ENCODE measurements around the gene CDC42BPB.

CDC42BPB gene

DNA sequence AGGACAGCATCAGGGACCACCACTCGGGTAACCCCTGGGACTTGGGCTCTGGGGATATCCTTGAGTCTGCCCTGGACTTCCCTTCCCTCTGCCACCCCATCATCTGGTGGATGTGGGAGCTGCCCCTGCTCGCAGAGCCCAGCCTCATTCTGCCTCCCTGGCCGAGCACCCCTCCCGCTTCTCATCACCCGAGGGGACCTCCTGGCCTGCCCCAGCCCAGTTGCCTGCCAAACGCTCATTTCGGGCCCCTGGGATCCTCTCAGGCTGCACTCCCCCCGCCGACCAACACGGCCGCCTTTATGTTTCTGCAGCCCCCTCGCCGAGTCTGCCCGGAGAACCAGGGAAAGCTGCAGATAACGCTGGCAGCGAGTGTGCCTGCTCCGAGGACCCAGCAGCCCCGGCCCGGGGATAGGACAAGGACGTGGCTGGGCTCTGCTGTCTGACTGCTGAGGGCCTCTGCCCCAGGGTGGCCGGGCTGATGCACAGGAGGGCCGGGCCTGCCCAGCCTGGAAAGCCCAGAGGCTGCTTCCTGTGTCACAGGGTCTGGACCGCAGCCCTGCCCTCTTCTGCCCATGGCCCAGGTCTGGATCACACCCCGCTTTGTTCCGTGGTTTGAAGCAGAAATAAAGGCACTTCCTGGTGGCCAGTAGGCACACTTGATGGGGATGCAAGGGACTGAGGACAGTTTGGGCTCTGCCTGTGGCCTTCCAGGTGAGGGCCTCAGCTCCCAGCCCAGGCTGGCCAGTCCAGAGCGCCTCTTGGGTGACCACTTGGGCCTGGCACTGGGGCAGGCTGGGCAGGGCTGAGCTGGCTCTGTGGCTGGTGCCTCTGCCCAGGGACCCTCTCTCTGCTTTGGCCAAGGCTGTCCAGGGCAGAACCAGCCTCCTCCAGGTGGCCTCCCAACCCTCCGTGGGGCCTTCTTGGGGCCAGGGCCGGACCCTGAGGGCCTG lies 32.3 kb upstream of the CDC42BPB start:
- no peak overlapping the region for H3K4me3 ChIP-seq (ENCODE audit: low read depth, low read length)
- no peak overlapping the region for H3K27ac ChIP-seq
- no peaks in the 10 kb centered on the region for H3K36me3 ChIP-seq (replicated peaks)
- in situ Hi-C loops (cut with HindIII; ENCODE audit: low pct_ligation_motif_present, low sequenced_read_pairs) = no loop called here
- DNase-seq = no peak
- H3K27me3 ChIP-seq (replicated peaks) = peaks cover 6% of the 10 kb centered on the region
- TF ChIP-seq CTCF (IDR thresholded peaks at IDR 0.05; ENCODE audit: low read depth, low read length, missing control alignments) = no peak

DNA sequence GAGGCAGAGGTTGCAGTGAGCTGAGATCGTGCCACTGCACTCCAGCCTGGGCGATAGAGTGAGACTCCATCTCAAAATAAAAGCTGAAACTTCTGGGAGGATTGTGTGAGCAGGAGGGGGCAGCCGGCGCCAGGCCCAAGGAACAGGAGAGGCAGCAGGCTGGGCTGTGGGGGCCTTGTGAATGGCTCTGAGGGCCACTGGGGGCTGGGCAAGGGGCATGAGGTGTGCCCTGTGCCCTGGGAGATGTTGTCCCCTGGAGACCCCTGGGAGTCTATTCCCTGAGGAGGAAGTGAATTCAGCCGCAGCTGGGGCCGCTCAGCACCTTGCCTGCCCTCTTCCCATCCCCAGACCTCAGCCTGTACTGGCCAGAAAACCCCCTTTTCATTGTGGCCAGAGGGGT lies 31.6 kb upstream of the CDC42BPB start:
- Histone ChIP-seq H3K4me3 (ENCODE audit: low read depth, low read length) (no peak overlapping the region), H3K27ac (no peak overlapping the region), H3K27me3 (replicated peaks) (peaks cover 12% of the 10 kb centered on the region), H3K36me3 (replicated peaks) (no peaks in the 10 kb centered on the region)
- in situ Hi-C loops (cut with HindIII; ENCODE audit: low pct_ligation_motif_present, low sequenced_read_pairs) = no loop called here
- no peak for TF ChIP-seq CTCF (IDR thresholded peaks at IDR 0.05; ENCODE audit: low read depth, low read length, missing control alignments)
- no peak for DNase-seq

- Histone ChIP-seq H3K36me3 (replicated peaks) (no peaks in the 10 kb centered on the region), H3K4me3 (ENCODE audit: low read depth, low read length) (no peak overlapping the region), H3K27me3 (replicated peaks) (peaks cover 13% of the 10 kb centered on the region), H3K27ac (no peak overlapping the region)
- in situ Hi-C loops (cut with HindIII; ENCODE audit: low pct_ligation_motif_present, low sequenced_read_pairs) = no loop called here
- no peak for TF ChIP-seq CTCF (IDR thresholded peaks at IDR 0.05; ENCODE audit: low read depth, low read length, missing control alignments)
- DNase-seq = no peak
Measured at GRCh38 chr14:103087343-103087835, 30.0 kb upstream of the CDC42BPB start.

DNA sequence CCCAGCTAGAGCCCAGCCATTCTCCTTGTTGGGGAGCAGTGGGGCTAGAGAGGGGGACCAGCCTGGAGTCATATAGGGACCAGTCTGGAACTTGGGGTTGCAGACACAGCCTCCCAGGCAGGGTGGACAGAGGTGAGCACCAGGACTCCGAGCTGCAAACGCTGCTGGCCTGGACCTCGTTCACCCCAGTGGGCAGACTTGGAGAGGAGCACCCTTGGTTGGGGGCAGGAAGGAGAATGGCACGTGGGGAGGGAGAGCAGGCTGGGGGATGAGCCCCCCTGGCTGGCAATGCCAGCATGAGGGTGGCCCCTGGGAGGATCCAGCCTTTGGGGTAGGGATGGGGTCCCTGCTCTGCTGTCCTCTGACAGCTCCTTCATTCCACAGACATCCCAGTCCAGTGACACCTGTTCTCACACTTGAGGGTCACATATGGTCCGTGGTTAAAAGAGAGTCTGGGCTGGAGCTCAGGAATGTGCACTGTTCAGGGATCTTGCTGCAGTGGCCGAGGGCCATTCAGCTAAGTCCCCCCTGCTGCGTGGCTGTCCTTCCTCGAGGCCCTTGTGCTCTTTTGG lies 29.5 kb upstream of the CDC42BPB start:
- no peak for TF ChIP-seq CTCF (IDR thresholded peaks at IDR 0.05; ENCODE audit: low read depth, low read length, missing control alignments)
- DNase-seq = no peak
- in situ Hi-C loops (cut with HindIII; ENCODE audit: low pct_ligation_motif_present, low sequenced_read_pairs) = no loop called here
- H3K4me3 ChIP-seq (ENCODE audit: low read depth, low read length) = no peak overlapping the region
- H3K27ac ChIP-seq = no peak overlapping the region
- H3K27me3 ChIP-seq (replicated peaks) = peaks cover 13% of the 10 kb centered on the region
- no peaks in the 10 kb centered on the region for H3K36me3 ChIP-seq (replicated peaks)

DNA sequence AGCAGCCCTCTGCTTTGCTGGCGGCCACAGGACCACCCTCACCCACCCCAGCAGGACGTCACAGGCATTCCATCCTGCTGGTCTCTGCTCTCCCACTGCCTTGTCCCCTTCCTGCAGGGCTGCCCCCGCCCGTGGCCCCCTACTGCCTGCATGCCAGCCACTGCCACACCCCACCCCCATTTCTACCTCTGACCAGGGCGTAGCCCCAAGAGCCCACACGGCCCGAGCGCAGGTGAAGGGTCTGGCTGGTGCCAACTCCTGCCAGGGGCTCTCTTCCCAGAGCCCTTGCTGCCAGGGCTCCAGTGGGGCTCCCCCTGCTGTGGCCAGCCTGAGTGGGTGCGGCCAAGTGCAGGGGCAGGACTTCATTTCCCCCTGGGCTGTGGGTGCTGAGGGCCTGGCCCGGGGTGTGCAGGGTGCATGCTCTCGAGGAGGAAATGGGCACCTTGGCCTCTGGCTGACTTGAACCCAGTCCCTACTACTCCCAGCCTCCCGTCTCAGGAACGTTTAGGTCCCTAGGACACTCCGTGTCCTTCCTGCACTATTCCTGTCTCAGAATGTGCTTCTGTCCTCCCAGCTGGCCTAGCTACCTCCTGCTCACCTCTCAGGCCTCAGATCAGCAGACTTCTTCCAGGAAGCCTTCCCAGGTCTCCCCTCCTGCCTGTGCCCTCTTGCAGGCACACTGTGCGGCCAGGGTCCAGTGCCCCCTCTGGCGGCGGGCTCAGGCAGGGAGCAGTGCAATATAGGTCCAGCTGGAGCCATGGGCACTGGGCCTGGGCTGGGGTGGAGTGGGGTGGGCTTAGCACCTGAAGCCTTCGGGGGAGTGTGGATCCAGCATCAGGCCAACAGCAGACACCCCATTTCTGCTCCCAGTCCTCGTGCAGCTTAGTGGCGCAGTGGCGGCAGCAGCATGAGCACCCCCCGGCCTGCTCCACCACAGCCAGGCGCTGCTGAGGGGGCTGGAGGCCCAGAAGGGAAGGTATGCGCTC lies 28.1 kb upstream of the CDC42BPB start:
- Histone ChIP-seq H3K36me3 (replicated peaks) (no peaks in the 10 kb centered on the region), H3K27me3 (replicated peaks) (peaks cover 13% of the 10 kb centered on the region), H3K27ac (no peak overlapping the region), H3K4me3 (ENCODE audit: low read depth, low read length) (no peak overlapping the region)
- in situ Hi-C loops (cut with HindIII; ENCODE audit: low pct_ligation_motif_present, low sequenced_read_pairs) = no loop called here
- DNase-seq = no peak
- TF ChIP-seq CTCF (IDR thresholded peaks at IDR 0.05; ENCODE audit: low read depth, low read length, missing control alignments) = peak; percentile 58
